OCI-LY7 (cell line): ENCODE data around the gene PLEKHG4B.

ENCODE experiments used
- EZH2phosphoT487 ChIP-seq: fragments of 200-600 bp; sonication (generic); IDR thresholded peaks from 2 replicates; pipeline ENCODE4 v1.6.1; 2018; ENCODE audit warnings: low read depth, borderline replicate concordance, mild to moderate bottlenecking, mixed run types, antibody characterized with exemption, low read length, moderate library complexity, mixed read lengths
- TF ChIP-seq, protein P1 (sequence below): fragments of 200-600 bp; sonication (generic); conservative IDR thresholded peaks from 2 replicates; pipeline ENCODE4 v1.5.1; 2014; ENCODE audit warnings: mild to moderate bottlenecking, antibody characterized with exemption, low read length, moderate library complexity, mixed read lengths

DNA sequence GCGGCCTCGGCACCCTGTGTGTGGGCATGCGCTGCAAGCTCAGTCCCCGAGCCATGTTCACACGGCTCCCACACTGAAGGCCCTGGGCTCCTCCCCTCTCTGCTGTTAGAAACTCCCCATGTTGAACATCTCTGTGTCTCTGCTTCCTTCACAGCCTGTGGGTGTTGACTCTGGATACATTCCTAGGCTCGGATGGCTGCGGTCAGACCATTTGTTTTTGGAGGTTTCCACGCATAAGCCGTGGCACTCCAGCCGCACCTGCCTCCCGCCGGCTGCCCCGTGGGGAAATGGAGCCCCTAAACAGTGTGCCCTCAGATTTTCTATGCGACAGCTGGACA, 68.2 kb downstream of the PLEKHG4B start:
- TF ChIP-seq, protein P1, sequence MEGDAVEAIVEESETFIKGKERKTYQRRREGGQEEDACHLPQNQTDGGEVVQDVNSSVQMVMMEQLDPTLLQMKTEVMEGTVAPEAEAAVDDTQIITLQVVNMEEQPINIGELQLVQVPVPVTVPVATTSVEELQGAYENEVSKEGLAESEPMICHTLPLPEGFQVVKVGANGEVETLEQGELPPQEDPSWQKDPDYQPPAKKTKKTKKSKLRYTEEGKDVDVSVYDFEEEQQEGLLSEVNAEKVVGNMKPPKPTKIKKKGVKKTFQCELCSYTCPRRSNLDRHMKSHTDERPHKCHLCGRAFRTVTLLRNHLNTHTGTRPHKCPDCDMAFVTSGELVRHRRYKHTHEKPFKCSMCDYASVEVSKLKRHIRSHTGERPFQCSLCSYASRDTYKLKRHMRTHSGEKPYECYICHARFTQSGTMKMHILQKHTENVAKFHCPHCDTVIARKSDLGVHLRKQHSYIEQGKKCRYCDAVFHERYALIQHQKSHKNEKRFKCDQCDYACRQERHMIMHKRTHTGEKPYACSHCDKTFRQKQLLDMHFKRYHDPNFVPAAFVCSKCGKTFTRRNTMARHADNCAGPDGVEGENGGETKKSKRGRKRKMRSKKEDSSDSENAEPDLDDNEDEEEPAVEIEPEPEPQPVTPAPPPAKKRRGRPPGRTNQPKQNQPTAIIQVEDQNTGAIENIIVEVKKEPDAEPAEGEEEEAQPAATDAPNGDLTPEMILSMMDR, result no peak
- TF ChIP-seq EZH2phosphoT487, result no peak
